Hematopoietic multipotent progenitor cell treated with erythropoietin and hydrocortisone succinate and interleukin-3 and kit ligand, for 17 days (in vitro differentiated cells): Measurements from ENCODE around the gene PRR22.

Source experiments
- DNase-seq: peaks from one replicate; pipeline ENCODE4 v3.0.0-alpha.2; 2015; ENCODE audit warnings: low spot score

Gene PRR22

DNA sequence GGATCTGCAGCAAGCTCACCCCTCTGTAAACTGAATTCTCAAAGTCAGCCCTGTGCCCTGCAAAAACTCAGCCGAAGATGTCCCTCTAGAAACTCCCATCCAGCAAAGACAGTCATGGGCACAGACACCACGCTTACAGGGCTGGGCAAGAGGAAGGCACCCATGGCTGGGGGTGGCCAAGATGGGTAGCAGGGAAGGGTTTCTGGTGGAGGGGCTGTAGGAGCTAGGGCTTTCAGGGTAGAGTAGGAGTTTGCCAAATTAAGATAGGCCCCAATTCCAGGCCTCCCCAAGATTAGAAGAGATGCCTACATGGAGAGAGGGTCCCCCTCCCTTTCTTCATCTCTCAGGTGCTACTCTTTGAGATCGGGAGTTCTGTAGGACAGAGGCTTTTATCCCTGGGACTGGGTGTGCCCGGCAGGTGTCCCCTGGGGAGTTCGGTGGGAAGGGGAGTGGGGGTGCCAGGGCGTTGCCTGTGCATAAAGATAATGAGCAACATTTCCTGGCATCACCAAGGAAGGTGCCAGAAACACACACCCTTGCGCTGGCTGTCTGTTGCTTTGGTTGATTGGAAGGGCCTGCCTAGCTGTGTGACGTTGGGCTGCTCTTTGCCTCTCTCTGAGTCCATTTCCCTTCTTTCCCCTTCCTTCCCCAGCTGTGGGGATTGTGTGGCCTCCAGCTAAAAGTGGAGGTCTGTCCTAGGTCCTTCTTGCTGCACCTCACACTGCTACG, 29.7 kb upstream of the PRR22 start:
- no peak for DNase-seq

DNA sequence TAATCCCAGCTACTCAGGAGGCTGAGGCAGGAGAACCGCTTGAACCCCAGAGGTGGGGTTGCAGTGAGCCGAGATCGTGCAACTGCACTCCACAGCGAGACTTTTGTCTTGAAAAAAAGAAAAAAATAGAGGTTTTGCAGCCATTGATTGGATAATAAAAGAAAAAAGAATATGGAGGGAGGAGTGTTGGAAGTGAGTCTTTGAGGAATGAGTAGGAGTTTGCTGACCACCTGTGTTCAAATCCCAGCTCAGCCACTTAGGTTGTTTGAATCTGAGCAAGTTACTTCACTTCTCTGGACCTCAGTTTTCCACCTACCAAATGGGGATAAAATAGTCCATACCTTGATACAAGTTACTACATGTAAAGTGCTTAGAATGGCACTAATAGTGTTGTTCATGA, 26.6 kb upstream of the PRR22 start:
- DNase-seq = no peak

- DNase-seq = no peak
Measured at GRCh38 chr19:5809469-5809868, 24.9 kb upstream of the PRR22 start.

DNA sequence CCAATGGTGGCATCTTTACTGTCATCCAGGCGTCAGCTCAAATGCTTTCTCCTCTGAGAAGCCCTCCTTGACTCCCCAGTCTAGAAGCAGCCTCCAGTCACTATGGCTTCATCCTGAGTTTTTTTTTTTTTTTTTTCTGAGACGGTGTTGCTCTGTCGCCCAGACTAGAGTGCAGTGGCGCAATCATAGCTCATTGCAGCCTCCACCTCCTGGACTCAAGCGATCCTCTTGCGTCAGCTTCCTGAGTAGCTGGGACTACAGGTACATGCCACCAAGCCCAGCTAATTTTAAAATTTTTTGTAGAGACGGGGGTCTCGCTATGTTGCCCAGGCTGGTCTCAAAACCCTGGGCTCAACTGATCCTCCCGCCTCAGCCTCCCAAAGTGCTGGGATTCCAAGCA, 24.5 kb upstream of the PRR22 start:
- DNase-seq = no peak

GRCh38 chr19:5808120-5808816, 23.7 kb upstream of the PRR22 start:
- no peak for DNase-seq

GRCh38 chr19:5806905-5807304, 22.4 kb upstream of the PRR22 start:
- no peak for DNase-seq

DNA sequence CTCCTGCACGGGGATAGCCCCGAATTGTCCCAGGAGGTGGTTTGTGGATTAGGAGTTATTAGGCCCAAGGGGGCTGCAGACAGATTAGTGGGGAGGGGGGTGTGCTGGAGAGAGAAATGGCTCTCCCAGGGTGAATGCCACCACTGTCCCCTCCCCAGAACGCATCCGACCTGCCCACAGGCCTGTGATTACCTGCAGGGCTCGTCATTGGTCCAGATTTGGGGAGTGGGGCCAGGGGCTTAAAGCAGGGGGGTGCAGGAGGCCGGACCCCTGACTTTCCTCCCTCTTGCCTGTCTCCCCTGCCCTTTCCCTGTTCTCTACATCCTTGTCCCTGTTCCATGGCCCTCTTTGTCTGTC, 21.6 kb upstream of the PRR22 start:
- no peak for DNase-seq

GRCh38 chr19:5805462-5806132, 21.1 kb upstream of the PRR22 start:
- DNase-seq = no peak

GRCh38 chr19:5804516-5805461, 20.2 kb upstream of the PRR22 start, which contains the start of gene NRTN:
TSS of gene NRTN (plus strand) at chr19:5805067. CDS start at chr19:5824166, 19,099 bp downstream.
- DNase-seq = no peak

GRCh38 chr19:5803752-5804515, 19.4 kb upstream of the PRR22 start:
- peak; percentile 86 for DNase-seq

DNA sequence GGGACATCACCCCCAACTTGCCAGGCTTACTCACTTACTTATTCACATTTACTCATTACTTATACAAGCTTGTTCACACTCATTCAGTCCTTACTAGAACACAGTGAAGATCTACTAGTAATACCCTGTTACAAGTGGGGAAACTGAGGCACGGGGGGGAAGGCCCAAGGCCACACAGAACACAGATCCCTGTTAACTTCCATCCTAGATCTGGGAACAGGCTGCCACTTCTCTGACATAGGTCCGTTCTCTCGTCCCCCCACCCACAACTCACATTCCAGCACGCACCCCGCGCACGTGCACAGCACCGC, 18.9 kb upstream of the PRR22 start:
- DNase-seq = no peak

DNA sequence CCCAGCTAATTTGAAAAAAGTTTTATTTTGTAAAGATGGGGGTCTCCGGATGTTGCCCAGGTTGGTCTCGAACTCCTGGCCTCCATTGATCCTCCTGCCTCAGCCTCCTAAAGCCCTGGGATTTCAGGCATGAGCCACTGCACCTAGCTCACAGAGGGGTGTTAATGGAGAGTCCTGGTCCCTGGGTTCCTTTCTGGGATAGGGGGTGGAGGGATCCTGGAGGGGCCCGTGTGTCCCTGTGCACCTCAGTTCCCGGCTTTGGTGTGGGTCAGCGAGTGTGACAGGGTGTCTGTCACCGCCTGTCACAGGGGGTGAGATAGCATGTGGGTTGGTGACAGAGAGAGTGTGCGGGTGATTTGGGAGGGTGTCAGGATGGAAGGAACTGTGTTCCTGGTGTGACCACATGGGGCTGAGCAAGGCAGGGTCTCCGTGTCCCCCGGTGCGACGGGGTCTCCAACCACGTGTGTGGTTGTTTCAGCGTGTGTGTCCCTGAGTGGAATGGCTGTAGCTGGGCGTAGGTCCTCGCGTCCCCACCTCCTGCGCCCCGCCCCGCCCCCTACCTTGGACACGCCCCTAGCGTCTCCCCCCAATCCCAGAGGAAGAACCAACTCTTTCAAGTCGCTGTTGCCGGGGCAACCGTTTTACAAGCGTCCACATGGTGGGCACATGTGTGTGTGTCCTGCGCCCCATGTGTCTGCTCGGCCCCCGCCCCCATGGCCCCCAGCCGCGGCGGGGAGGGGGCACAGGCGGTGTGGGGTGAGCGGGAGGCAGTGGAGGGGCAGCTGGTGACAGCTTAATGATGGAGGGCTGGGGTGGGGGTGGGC, 17.5 kb upstream of the PRR22 start:
- DNase-seq = peak; percentile 59

DNA sequence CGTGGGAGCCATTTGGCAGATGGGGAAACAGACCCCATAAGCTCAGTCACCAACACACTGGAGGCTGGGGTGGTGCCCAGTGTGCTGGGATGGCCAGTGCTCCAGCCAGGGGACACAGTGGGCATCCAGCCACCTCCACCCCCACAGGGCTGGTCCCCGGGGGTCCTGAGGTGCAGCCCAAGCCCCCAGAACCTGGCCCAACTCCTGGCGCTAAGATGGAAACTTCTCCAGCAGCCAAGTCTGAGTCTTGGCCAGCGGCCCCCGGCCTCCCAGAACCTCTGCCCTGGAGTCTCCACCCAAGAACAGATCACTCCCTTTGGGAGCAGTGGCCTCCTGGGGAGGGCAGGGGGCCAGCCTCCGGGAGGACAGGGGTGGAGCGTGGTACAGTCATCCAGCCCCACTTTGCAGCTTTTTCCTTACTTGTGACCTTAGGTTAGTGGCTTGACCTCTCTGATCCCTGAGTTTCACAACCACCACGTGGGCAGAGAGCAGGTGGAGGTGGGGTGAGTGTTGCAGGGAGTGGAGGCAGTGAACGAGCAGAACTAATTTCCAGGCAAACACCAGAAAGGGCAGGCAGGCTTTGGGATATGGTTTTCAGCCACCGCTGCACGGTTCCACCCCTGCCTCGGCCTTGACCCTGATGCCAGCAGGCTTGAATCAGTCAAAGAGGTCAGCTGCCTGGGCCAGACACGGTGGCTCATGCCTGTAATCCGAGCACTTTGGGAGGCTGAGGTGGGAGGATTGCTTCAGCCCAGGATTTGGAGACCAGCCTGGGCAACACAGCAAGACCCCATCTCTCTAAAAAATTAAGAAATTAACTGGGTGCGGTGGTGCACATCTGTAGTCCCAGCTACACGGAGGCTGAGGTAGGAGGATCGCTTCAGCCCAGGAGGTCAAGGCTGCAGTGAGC, 16.1 kb upstream of the PRR22 start:
- DNase-seq = no peak

- DNase-seq = peak; percentile 91
Measured at GRCh38 chr19:5799247-5800241, 15.0 kb upstream of the PRR22 start.

GRCh38 chr19:5798244-5798643, 13.7 kb upstream of the PRR22 start:
- DNase-seq = no peak

DNA sequence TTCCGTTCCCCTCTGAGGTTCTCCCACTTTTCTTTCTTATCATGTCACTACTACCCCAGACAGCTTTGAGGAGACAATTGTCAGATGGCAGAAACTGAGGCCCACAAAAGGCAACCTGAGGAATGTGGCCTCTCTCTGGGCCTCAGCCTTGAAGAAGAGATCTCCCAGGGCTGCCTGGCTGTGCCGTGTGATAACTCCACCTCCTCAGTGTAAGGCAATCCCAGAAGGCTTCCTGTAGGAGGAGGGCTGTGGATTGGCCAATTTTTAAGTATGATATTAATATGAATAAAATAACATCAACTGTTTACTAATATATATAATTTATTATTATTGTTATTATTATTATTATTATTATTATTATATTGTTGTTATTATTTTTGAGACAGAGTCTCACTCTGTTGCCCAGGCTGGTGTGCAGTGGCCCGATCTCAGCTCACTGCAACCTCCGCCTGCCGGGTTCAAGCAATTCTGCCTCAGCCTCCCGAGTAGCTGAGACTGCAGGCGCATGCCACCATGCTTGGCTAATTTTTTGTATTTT, 10.9 kb upstream of the PRR22 start:
- no peak for DNase-seq

GRCh38 chr19:5793188-5793587, 8.6 kb upstream of the PRR22 start:
- DNase-seq = no peak

DNA sequence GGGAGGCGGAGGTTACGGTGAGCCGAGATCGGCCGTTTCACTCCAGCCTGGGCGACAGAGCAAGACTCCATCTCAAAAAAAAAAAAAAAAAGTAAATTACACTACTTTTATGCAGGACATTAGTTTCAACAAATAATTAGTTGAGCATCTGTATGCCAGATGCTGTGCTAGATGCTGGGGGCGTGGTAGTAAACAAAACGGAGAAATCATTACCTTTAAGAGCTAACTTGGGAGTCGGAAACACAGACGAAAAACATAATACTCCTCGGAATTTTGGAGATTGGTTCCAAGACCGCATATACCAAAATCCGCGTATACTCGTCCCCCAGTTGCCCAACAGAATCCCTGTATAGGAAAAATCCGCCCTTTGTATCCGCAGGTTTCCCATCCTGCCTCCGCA, 7.7 kb upstream of the PRR22 start:
- DNase-seq = peak; percentile 9
